HEK293T (cell line): ENCODE results near the gene DNASE1.

Source experiments
- HDGF ChIP-seq: fragments of 450-650 bp; IDR thresholded peaks from 2 replicates; pipeline ENCODE4 v1.6.1; 2017; ENCODE audit warnings: antibody characterized with exemption, borderline replicate concordance
- SUZ12 ChIP-seq: fragments of 450-650 bp; IDR thresholded peaks from 2 replicates; pipeline ENCODE4 v1.6.1; 2016; ENCODE audit warnings: mild to moderate bottlenecking
- TARDBP ChIP-seq: fragments of 450-650 bp; IDR thresholded peaks from 2 replicates; pipeline ENCODE4 v1.6.1; 2016

DNA sequence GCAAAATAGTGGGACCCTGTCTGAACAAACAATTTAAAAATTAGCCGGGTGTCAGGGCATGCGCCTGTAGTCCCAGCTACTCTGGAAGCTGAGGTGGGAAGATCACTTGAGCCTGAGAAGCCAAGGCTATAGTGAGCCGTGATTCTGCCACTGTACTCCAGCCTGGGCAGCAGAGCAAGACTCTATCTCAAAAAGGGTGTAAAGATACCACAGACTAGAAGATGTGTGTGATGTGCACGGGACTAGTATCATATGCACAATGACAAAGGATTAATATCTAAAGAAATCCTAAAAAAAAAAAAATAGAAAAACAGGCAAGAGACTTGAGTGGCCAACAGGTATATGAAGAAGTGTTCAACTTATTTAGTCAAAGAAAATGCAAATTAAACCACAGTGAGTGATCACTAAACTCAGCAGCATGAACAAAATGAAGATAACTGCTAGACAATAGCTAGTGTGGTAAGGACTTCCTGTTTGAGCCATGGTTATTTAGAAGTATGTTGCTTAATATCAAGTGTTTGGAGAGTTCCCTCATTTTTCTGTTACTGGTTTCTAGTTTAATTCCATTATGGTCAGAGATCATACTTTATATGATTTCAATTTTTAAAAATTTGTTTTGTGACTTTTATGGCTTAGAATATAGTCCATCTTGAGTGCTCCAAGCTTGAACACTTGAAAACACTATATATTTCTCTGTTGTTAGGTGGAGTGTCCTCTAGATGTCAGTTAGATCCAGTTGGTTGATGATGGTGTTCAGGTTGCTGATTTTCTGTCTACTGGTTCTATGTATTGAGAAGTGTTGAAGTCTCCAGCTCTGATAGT, 28.4 kb upstream of the DNASE1 start:
- TF ChIP-seq TARDBP, result no peak
- no peak for TF ChIP-seq HDGF
- no peak for TF ChIP-seq SUZ12
